OCI-LY7 (cell line): ENCODE measurements around the gene ADAT1. TPM values are rescaled to one million over a fixed set of nuclear protein-coding genes. Genes with fewer than 3 reads are reported as not detected.

Experiments used
- BruUV-seq: library from RNA; stranded (reverse); fragments of 400-500 nt; replicated peaks from 2 replicates; lab custom pipeline; 2021; lab: Mats Ljungman, UMichigan
- CTCF ChIA-PET: fragments of 300-600 bp; sonication (Branson Sonifier 250); formaldehyde crosslinking; loops from one replicate; lab custom pipeline; 2022; ENCODE audit warnings: antibody characterized with exemption; ENCODE audit not compliant: unreplicated experiment; lab: Charles Lee
- POLR2A ChIA-PET: fragments of 300-600 bp; sonication (Branson Sonifier 250); formaldehyde crosslinking; loops from one replicate; lab custom pipeline; 2022; ENCODE audit warnings: antibody characterized with exemption; lab: Charles Lee
- DNase-seq: peaks from one replicate; pipeline ENCODE4 v3.0.0-alpha.2; 2015; ENCODE audit warnings: low spot score
- H2AFZ ChIP-seq: fragments of 200-600 bp; sonication (generic), shearing (Covaris generic); 2 replicates; pipeline ENCODE4 v1.6.1; 2014; ENCODE audit warnings: mild to moderate bottlenecking, antibody characterized with exemption, low read length, moderate library complexity
- H3K27ac ChIP-seq: fragments of 200-600 bp; sonication (generic); 2 replicates; pipeline ENCODE4 v1.5.1; 2014; ENCODE audit warnings: mixed run types, low read depth, mild to moderate bottlenecking, moderate library complexity, low read length, inconsistent platforms; ENCODE audit not compliant: poor library complexity, severe bottlenecking
- H3K36me3 ChIP-seq: fragments of 200-600 bp; sonication (generic); 2 replicates; pipeline ENCODE4 v1.6.1; 2014; ENCODE audit warnings: mild to moderate bottlenecking, antibody characterized with exemption, low read length, moderate library complexity, mixed read lengths; ENCODE audit not compliant: insufficient read depth
- H3K4me1 ChIP-seq: fragments of 200-600 bp; sonication (generic); 2 replicates; pipeline ENCODE4 v1.5.1; 2014; ENCODE audit warnings: mild to moderate bottlenecking, low read length; ENCODE audit not compliant: insufficient read depth, poor library complexity, severe bottlenecking
- H3K4me2 ChIP-seq: fragments of 200-600 bp; sonication (generic); 2 replicates; pipeline ENCODE4 v1.6.1; 2014; ENCODE audit warnings: mild to moderate bottlenecking, low read length
- H3K4me3 ChIP-seq: fragments of 200-600 bp; sonication (generic); 2 replicates; pipeline ENCODE4 v1.5.1; 2014; ENCODE audit warnings: mild to moderate bottlenecking, low read depth, low read length; ENCODE audit not compliant: poor library complexity, severe bottlenecking
- H3K79me2 ChIP-seq: fragments of 200-600 bp; sonication (generic); 2 replicates; pipeline ENCODE4 v1.6.1; 2016; ENCODE audit warnings: low read depth, mild to moderate bottlenecking, low read length, moderate library complexity, mixed read lengths; ENCODE audit not compliant: insufficient read depth
- H3K9me2 ChIP-seq: fragments of 200-600 bp; sonication (generic); 2 replicates; pipeline ENCODE4 v1.6.1; 2016; ENCODE audit warnings: mild to moderate bottlenecking, low read length, mixed read lengths; ENCODE audit not compliant: insufficient read depth
- H3K9me3 ChIP-seq: fragments of 200-600 bp; sonication (generic); 2 replicates; pipeline ENCODE4 v1.6.1; 2014; ENCODE audit warnings: mild to moderate bottlenecking, mixed run types, low read length, mixed read lengths
- H4K20me1 ChIP-seq: fragments of 200-600 bp; sonication (generic); 2 replicates; pipeline ENCODE4 v1.6.1; 2014; ENCODE audit warnings: mild to moderate bottlenecking, antibody characterized with exemption, low read length, moderate library complexity, mixed read lengths; ENCODE audit not compliant: insufficient read depth
- EZH2phosphoT487 ChIP-seq: fragments of 200-600 bp; sonication (generic); IDR thresholded peaks from 2 replicates; pipeline ENCODE4 v1.6.1; 2018; ENCODE audit warnings: low read depth, borderline replicate concordance, mild to moderate bottlenecking, mixed run types, antibody characterized with exemption, low read length, moderate library complexity, mixed read lengths
- intact Hi-C: fragments of 100-400 bp; cut with micrococcal nuclease; formaldehyde crosslinking; loops from one replicate; pipeline ENCODE4 v1.10.0; 2022; ENCODE audit not compliant: unreplicated experiment
- total RNA-seq, 2 experiments: library from RNA; depleted of rRNA in 1 of 2; stranded (reverse); fragments of >200 nt in 1 of 2; shearing (Covaris generic) in 1 of 2; gene quantifications; 2 replicates each; pipeline ENCODE4 v1.2.3, GENCODE V29; 2014 to 2022
- TF ChIP-seq, protein P1 (sequence below): fragments of 200-600 bp; sonication (generic); conservative IDR thresholded peaks from 2 replicates; pipeline ENCODE4 v1.5.1; 2014; ENCODE audit warnings: mild to moderate bottlenecking, antibody characterized with exemption, low read length, moderate library complexity, mixed read lengths

Gene ADAT1
- total RNA-seq, 2 experiments from 2014 or later, result 53.4 to 91.7 TPM

DNA sequence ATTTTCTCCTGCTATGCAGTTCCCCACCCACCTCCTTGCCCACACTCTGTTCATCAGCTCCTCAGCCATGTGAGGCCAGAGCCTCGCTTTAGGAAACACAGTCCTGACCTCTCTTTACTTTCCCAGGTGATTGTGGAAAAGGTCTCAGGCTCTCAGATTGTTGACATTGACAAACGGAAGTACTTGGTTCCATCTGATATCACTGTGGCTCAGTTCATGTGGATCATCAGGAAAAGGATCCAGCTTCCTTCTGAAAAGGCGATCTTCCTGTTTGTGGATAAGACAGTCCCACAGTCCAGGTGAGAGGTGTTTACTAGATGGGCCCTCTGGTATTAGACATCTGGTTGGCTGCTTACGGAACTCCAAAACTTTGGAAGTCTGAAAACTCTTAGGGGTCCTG lies 55.2 kb downstream of the ADAT1 start:
- H3K4me2 ChIP-seq, result peak overlapping the region; percentile 99; the same call in 1 of the 2 replicates
- no peak overlapping the region for H3K27ac ChIP-seq
- H4K20me1 ChIP-seq, result peaks cover 11% of the 10 kb centered on the region; the same call in 1 of the 2 replicates
- no peaks in the 10 kb centered on the region for H3K9me2 ChIP-seq
- H2AFZ ChIP-seq, result no peak overlapping the region
- H3K79me2 ChIP-seq, result peaks cover 16% of the 10 kb centered on the region
- BruUV-seq, result no TSS peak
- peaks cover 61% of the 10 kb centered on the region for H3K4me1 ChIP-seq
- H3K9me3 ChIP-seq, result no peaks in the 10 kb centered on the region
- TF ChIP-seq EZH2phosphoT487, result no peak
- TF ChIP-seq, protein P1, sequence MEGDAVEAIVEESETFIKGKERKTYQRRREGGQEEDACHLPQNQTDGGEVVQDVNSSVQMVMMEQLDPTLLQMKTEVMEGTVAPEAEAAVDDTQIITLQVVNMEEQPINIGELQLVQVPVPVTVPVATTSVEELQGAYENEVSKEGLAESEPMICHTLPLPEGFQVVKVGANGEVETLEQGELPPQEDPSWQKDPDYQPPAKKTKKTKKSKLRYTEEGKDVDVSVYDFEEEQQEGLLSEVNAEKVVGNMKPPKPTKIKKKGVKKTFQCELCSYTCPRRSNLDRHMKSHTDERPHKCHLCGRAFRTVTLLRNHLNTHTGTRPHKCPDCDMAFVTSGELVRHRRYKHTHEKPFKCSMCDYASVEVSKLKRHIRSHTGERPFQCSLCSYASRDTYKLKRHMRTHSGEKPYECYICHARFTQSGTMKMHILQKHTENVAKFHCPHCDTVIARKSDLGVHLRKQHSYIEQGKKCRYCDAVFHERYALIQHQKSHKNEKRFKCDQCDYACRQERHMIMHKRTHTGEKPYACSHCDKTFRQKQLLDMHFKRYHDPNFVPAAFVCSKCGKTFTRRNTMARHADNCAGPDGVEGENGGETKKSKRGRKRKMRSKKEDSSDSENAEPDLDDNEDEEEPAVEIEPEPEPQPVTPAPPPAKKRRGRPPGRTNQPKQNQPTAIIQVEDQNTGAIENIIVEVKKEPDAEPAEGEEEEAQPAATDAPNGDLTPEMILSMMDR, result no peak
- no peak for DNase-seq
- intact Hi-C loops, result loop anchor here (2.0 kb wide), 2 partner anchors 103 to 135 kb away; partner anchors contain the start of genes CFDP1 and TMEM170A
- CTCF ChIA-PET, result no interaction called here
- H3K4me3 ChIP-seq, result no peak overlapping the region
- H3K36me3 ChIP-seq, result peaks cover 51% of the 10 kb centered on the region
- POLR2A ChIA-PET, result interaction anchor here (0.6 to 5.1 kb wide), 5 partner anchors 10 to 72 kb away, joined by 3 to 35 read pairs (median 6); partner anchors contain the start of genes ADAT1 and TMEM231

DNA sequence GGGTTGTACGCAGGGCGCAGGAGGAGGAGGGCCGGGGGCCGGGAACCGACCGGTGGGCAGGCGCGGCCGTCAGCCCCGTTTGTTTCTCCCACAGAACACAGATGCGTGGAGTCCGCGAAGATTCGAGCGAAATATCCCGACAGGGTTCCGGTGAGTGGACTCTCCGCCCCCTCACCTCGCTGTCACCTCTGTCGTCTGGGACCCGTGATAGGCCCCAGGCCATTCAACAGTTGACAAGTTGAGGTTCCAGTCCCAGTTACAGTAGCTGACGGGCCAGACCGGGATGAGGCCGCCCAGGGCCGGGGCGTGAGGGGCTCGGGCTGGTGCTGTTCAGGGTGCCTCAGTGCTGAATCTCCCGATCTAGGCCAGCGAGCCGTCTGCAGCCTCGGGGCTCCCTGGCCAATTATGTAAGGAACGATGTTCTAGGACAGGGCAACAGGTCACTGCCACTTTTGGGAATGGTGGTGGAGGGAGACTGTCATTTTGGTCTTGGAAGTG lies 56.3 kb downstream of the ADAT1 start:
- H3K4me1 ChIP-seq, result peaks cover 59% of the 10 kb centered on the region
- peaks cover 40% of the 10 kb centered on the region for H3K36me3 ChIP-seq
- H3K4me2 ChIP-seq, result peak overlapping the region; percentile 99
- no TSS peak for BruUV-seq
- TF ChIP-seq, protein P1, result no peak
- TF ChIP-seq EZH2phosphoT487, result no peak
- peak overlapping the region; percentile 18 for H3K27ac ChIP-seq
- peak overlapping the region; percentile 85; the same call in 1 of the 2 replicates for H2AFZ ChIP-seq
- H3K9me2 ChIP-seq, result no peaks in the 10 kb centered on the region
- CTCF ChIA-PET, result no interaction called here
- no peaks in the 10 kb centered on the region for H3K9me3 ChIP-seq
- H3K4me3 ChIP-seq, result peak overlapping the region; percentile 96
- H3K79me2 ChIP-seq, result peaks cover 16% of the 10 kb centered on the region
- peaks cover 11% of the 10 kb centered on the region; the same call in 1 of the 2 replicates for H4K20me1 ChIP-seq
- no peak for DNase-seq
- intact Hi-C loops, result loop anchor here (1.0 to 2.0 kb wide), 3 partner anchors 11 to 134 kb away; partner anchors contain the start of genes CFDP1, TMEM170A and TMEM231
- POLR2A ChIA-PET, result interaction anchor here (1.3 to 5.1 kb wide), 5 partner anchors 9 to 81 kb away, joined by 3 to 35 read pairs (median 15); partner anchors contain the start of genes ADAT1, KARS1, TERF2IP and TMEM231
